ENCODE data around the gene ANGPTL8.

The ANGPTL8 gene

GRCh38 chr19:11225172-11225571 lies 14.2 kb upstream of the ANGPTL8 start:
- Histone ChIP-seq H3K27me3 (ENCODE audit: control insufficient read depth, insufficient read depth, low read length, poor library complexity, severe bottlenecking) (no peaks in the 10 kb centered on the region), H3K36me3 (ENCODE audit: control insufficient read depth, insufficient read depth, low read length) (peaks cover 16% of the 10 kb centered on the region)
- WGBS, 2 experiments, result 92 to 96% methylated on average over 5 of the region's 5 CpGs

GRCh38 chr19:11225815-11226214 lies 13.6 kb upstream of the ANGPTL8 start:
- H3K27ac ChIP-seq (ENCODE audit: insufficient read depth, low read depth, low read length, poor library complexity, severe bottlenecking), result no peak overlapping the region
- no peak overlapping the region for H3K4me3 ChIP-seq (ENCODE audit: insufficient read depth, low read depth, low read length)
- no peaks in the 10 kb centered on the region for H3K4me1 ChIP-seq (ENCODE audit: control insufficient read depth, insufficient read depth, low read length)
- H3K36me3 ChIP-seq (ENCODE audit: control insufficient read depth, insufficient read depth, low read length), result peaks cover 16% of the 10 kb centered on the region
- H3K9me3 ChIP-seq (ENCODE audit: control insufficient read depth, low read length), result no peaks in the 10 kb centered on the region
- 93 to 96% methylated on average over 3 of the region's 3 CpGs for WGBS, 2 experiments
- H3K27me3 ChIP-seq (ENCODE audit: control insufficient read depth, insufficient read depth, low read length, poor library complexity, severe bottlenecking), result no peaks in the 10 kb centered on the region

More at GRCh38 chr19:11225172-11225571, 14.2 kb upstream of the ANGPTL8 start:
- Histone ChIP-seq H3K9me3 (ENCODE audit: control insufficient read depth, low read length) (no peaks in the 10 kb centered on the region), H3K27ac (ENCODE audit: insufficient read depth, low read depth, low read length, poor library complexity, severe bottlenecking) (no peak overlapping the region), H3K4me3 (ENCODE audit: insufficient read depth, low read depth, low read length) (no peak overlapping the region), H3K4me1 (ENCODE audit: control insufficient read depth, insufficient read depth, low read length) (no peaks in the 10 kb centered on the region)

GRCh38 chr19:11226716-11227166 lies 12.7 kb upstream of the ANGPTL8 start:
- Histone ChIP-seq H3K4me3 (ENCODE audit: insufficient read depth, low read depth, low read length) (no peak overlapping the region), H3K4me1 (ENCODE audit: control insufficient read depth, insufficient read depth, low read length) (no peaks in the 10 kb centered on the region), H3K27ac (ENCODE audit: insufficient read depth, low read depth, low read length, poor library complexity, severe bottlenecking) (no peak overlapping the region), H3K36me3 (ENCODE audit: control insufficient read depth, insufficient read depth, low read length) (peaks cover 7% of the 10 kb centered on the region), H3K9me3 (ENCODE audit: control insufficient read depth, low read length) (no peaks in the 10 kb centered on the region), H3K27me3 (ENCODE audit: control insufficient read depth, insufficient read depth, low read length, poor library complexity, severe bottlenecking) (no peaks in the 10 kb centered on the region)
- 89 to 96% methylated on average over 1 of the region's 1 CpG for WGBS, 2 experiments

GRCh38 chr19:11227195-11227886 lies 12.1 kb upstream of the ANGPTL8 start:
- H3K4me3 ChIP-seq (ENCODE audit: insufficient read depth, low read depth, low read length), result no peak overlapping the region
- H3K9me3 ChIP-seq (ENCODE audit: control insufficient read depth, low read length), result no peaks in the 10 kb centered on the region
- WGBS, 2 experiments, result 88% methylated on average over 14 of the region's 14 CpGs
- H3K4me1 ChIP-seq (ENCODE audit: control insufficient read depth, insufficient read depth, low read length), result no peaks in the 10 kb centered on the region
- no peak overlapping the region for H3K27ac ChIP-seq (ENCODE audit: insufficient read depth, low read depth, low read length, poor library complexity, severe bottlenecking)
- H3K27me3 ChIP-seq (ENCODE audit: control insufficient read depth, insufficient read depth, low read length, poor library complexity, severe bottlenecking), result no peaks in the 10 kb centered on the region
- peaks cover 4% of the 10 kb centered on the region for H3K36me3 ChIP-seq (ENCODE audit: control insufficient read depth, insufficient read depth, low read length)

- H3K9me3 ChIP-seq (ENCODE audit: control insufficient read depth, low read length), result no peaks in the 10 kb centered on the region
- H3K27ac ChIP-seq (ENCODE audit: insufficient read depth, low read depth, low read length, poor library complexity, severe bottlenecking), result no peak overlapping the region
- WGBS, 2 experiments, result 92 to 93% methylated on average over 7 of the region's 7 CpGs
- H3K27me3 ChIP-seq (ENCODE audit: control insufficient read depth, insufficient read depth, low read length, poor library complexity, severe bottlenecking), result no peaks in the 10 kb centered on the region
- no peak overlapping the region for H3K4me3 ChIP-seq (ENCODE audit: insufficient read depth, low read depth, low read length)
- peaks cover 8% of the 10 kb centered on the region for H3K36me3 ChIP-seq (ENCODE audit: control insufficient read depth, insufficient read depth, low read length)
- H3K4me1 ChIP-seq (ENCODE audit: control insufficient read depth, insufficient read depth, low read length), result no peaks in the 10 kb centered on the region
These were observed 8.6 kb upstream of the ANGPTL8 start for GRCh38 chr19:11230621-11231386.

GRCh38 chr19:11232555-11232954 lies 6.9 kb upstream of the ANGPTL8 start:
- H3K27ac ChIP-seq (ENCODE audit: insufficient read depth, low read depth, low read length, poor library complexity, severe bottlenecking), result no peak overlapping the region
- H3K4me1 ChIP-seq (ENCODE audit: control insufficient read depth, insufficient read depth, low read length), result no peaks in the 10 kb centered on the region
- 95 to 96% methylated on average over 4 of the region's 4 CpGs for WGBS, 2 experiments
- H3K9me3 ChIP-seq (ENCODE audit: control insufficient read depth, low read length), result no peaks in the 10 kb centered on the region
- H3K4me3 ChIP-seq (ENCODE audit: insufficient read depth, low read depth, low read length), result no peak overlapping the region
- H3K36me3 ChIP-seq (ENCODE audit: control insufficient read depth, insufficient read depth, low read length), result peaks cover 8% of the 10 kb centered on the region
- no peaks in the 10 kb centered on the region for H3K27me3 ChIP-seq (ENCODE audit: control insufficient read depth, insufficient read depth, low read length, poor library complexity, severe bottlenecking)

- H3K36me3 ChIP-seq (ENCODE audit: control insufficient read depth, insufficient read depth, low read length), result peaks cover 8% of the 10 kb centered on the region
- no peak overlapping the region for H3K4me3 ChIP-seq (ENCODE audit: insufficient read depth, low read depth, low read length)
- H3K27me3 ChIP-seq (ENCODE audit: control insufficient read depth, insufficient read depth, low read length, poor library complexity, severe bottlenecking), result no peaks in the 10 kb centered on the region
- no peaks in the 10 kb centered on the region for H3K9me3 ChIP-seq (ENCODE audit: control insufficient read depth, low read length)
- no peak overlapping the region for H3K27ac ChIP-seq (ENCODE audit: insufficient read depth, low read depth, low read length, poor library complexity, severe bottlenecking)
- no peaks in the 10 kb centered on the region for H3K4me1 ChIP-seq (ENCODE audit: control insufficient read depth, insufficient read depth, low read length)
- 95 to 96% methylated on average over 15 of the region's 15 CpGs for WGBS, 2 experiments
These were observed 6.3 kb upstream of the ANGPTL8 start for GRCh38 chr19:11233073-11233472.

- no peak overlapping the region for H3K27ac ChIP-seq (ENCODE audit: insufficient read depth, low read depth, low read length, poor library complexity, severe bottlenecking)
- WGBS, 2 experiments, result 93 to 94% methylated on average over 5 of the region's 5 CpGs
- no peaks in the 10 kb centered on the region for H3K27me3 ChIP-seq (ENCODE audit: control insufficient read depth, insufficient read depth, low read length, poor library complexity, severe bottlenecking)
- no peaks in the 10 kb centered on the region for H3K4me1 ChIP-seq (ENCODE audit: control insufficient read depth, insufficient read depth, low read length)
- peaks cover 8% of the 10 kb centered on the region for H3K36me3 ChIP-seq (ENCODE audit: control insufficient read depth, insufficient read depth, low read length)
- H3K4me3 ChIP-seq (ENCODE audit: insufficient read depth, low read depth, low read length), result no peak overlapping the region
- no peaks in the 10 kb centered on the region for H3K9me3 ChIP-seq (ENCODE audit: control insufficient read depth, low read length)
These were observed 4.8 kb upstream of the ANGPTL8 start for GRCh38 chr19:11234486-11235075.

- Histone ChIP-seq H3K27me3 (ENCODE audit: control insufficient read depth, insufficient read depth, low read length, poor library complexity, severe bottlenecking) (no peaks in the 10 kb centered on the region), H3K4me1 (ENCODE audit: control insufficient read depth, insufficient read depth, low read length) (no peaks in the 10 kb centered on the region), H3K36me3 (ENCODE audit: control insufficient read depth, insufficient read depth, low read length) (peaks cover 8% of the 10 kb centered on the region), H3K9me3 (ENCODE audit: control insufficient read depth, low read length) (no peaks in the 10 kb centered on the region), H3K4me3 (ENCODE audit: insufficient read depth, low read depth, low read length) (no peak overlapping the region), H3K27ac (ENCODE audit: insufficient read depth, low read depth, low read length, poor library complexity, severe bottlenecking) (no peak overlapping the region)
- WGBS, 2 experiments, result 94% methylated on average over 31 of the region's 31 CpGs
These were observed 2.8 kb upstream of the ANGPTL8 start for GRCh38 chr19:11236324-11237301.

All from ectodermal cell (in vitro differentiated cells).